Omental fat pad (tissue), 4 donors: ENCODE measurements around the gene BGN. TPM values are rescaled to one million over a fixed set of nuclear protein-coding genes. Genes with fewer than 3 reads are reported as not detected.

Experiments used
- ATAC-seq: fragments of 150-250 bp; one replicate; pipeline ENCODE4 v1.9.1; 2016; ENCODE audit warnings: mild to moderate bottlenecking, moderate library complexity; ENCODE audit not compliant: low FRiP score
- DNase-seq: peaks from one replicate; pipeline ENCODE4 v3.0.0-alpha.2; 2019; ENCODE audit warnings: low spot score
- CTCF ChIP-seq, 3 donors: fragments of 450-650 bp; IDR thresholded peaks; one replicate each; pipeline ENCODE4 v1.5.1; 2016 to 2017; ENCODE audit warnings: antibody characterized with exemption in 3 of 3, mild to moderate bottlenecking in 3 of 3, moderate library complexity in 2 of 3
- total RNA-seq, 4 donors: library from RNA; depleted of rRNA; stranded (reverse); fragments of >200 nt; gene quantifications; one replicate each; pipeline ENCODE4 v1.1.0, GENCODE V29; 2016

BGN gene
- total RNA-seq, 4 donors from 2014 or later = 14.9 to 40.2 (median 18.6) TPM

GRCh38 chrX:153462291-153462690 is 32.5 kb upstream of the BGN start:
- TF ChIP-seq CTCF (IDR thresholded peaks at IDR 0.05) = no peak
- ATAC-seq (no peak), DNase-seq (no peak)

- no peak for DNase-seq
- TF ChIP-seq CTCF (IDR thresholded peaks at IDR 0.05) = no peak
Observed at GRCh38 chrX:153463031-153463430, 31.7 kb upstream of the BGN start.

GRCh38 chrX:153463556-153463955 is 31.2 kb upstream of the BGN start:
- no peak for ATAC-seq
- no peak for TF ChIP-seq CTCF (IDR thresholded peaks at IDR 0.05)

More at GRCh38 chrX:153463031-153463430, 31.7 kb upstream of the BGN start:
- ATAC-seq = no peak

GRCh38 chrX:153464116-153464515 is 30.7 kb upstream of the BGN start:
- TF ChIP-seq CTCF (IDR thresholded peaks at IDR 0.05) = no peak
- no peak for DNase-seq
- no peak for ATAC-seq

More at GRCh38 chrX:153463556-153463955, 31.2 kb upstream of the BGN start:
- no peak for DNase-seq

- TF ChIP-seq CTCF (IDR thresholded peaks at IDR 0.05) = no peak
- no peak for DNase-seq
- no peak for ATAC-seq
Observed at GRCh38 chrX:153465691-153466380, 28.9 kb upstream of the BGN start.

GRCh38 chrX:153468008-153468580 is 26.7 kb upstream of the BGN start:
- ATAC-seq = no peak
- TF ChIP-seq CTCF (IDR thresholded peaks at IDR 0.05) = no peak
- no peak for DNase-seq
